A549 (cell line): ENCODE measurements around the gene CHRM5. TPM values are rescaled to one million over a fixed set of nuclear protein-coding genes. Genes with fewer than 3 reads are reported as not detected.

Experiments
- ATAC-seq, 2 experiments: fragments of 200-7000 bp in 1 of 2; fragments of >200 bp in 1 of 2; cut with Nextera tagmentation in 1 of 2; cut with Tn5 transposase in 1 of 2; 3 replicates each; pipeline versions ENCODE4 v1.8.0 to v1.9.1; 2018 to 2020; ENCODE audit warnings: mild to moderate bottlenecking in 1 of 2, moderate library complexity in 1 of 2
- CTCF ChIA-PET: fragments of 300-600 bp; sonication (Branson Sonifier 250); formaldehyde crosslinking; extraction: SDS; loops from one replicate; lab custom pipeline; 2021; ENCODE audit warnings: antibody characterized with exemption, inconsistent platforms; lab: Yijun Ruan, JAX
- POLR2A ChIA-PET: fragments of 350-600 bp; formaldehyde crosslinking; extraction: SDS; loops from one replicate; lab custom pipeline; 2021; ENCODE audit warnings: antibody characterized with exemption, inconsistent platforms; lab: Yijun Ruan, JAX
- DNase-seq, 2 experiments: peaks; one replicate each; pipeline versions ENCODE4 v3.0.0 to v3.0.0-alpha.2; 2011 to 2016; ENCODE audit warnings: low read depth in 1 of 2, low spot score in 1 of 2
- FAIRE-seq: peaks from 2 replicates; lab custom pipeline; 2011; peaks lifted over from hg19 to GRCh38; lab: Jason Lieb, UNC
- H3K27ac ChIP-seq, 2 experiments: fragments of >200 bp; sonication (Bioruptor Twin); formaldehyde crosslinking; 3 replicates each; pipeline ENCODE4 v1.5.1; 2016 to 2017
- H3K4me1 ChIP-seq: fragments of >200 bp; sonication (Bioruptor Twin); formaldehyde crosslinking; 3 replicates; pipeline ENCODE4 v1.6.1; 2016
- H3K4me2 ChIP-seq: fragments of >200 bp; sonication (Bioruptor Twin); formaldehyde crosslinking; 3 replicates; pipeline ENCODE4 v1.6.1; 2016
- H3K4me3 ChIP-seq: fragments of >200 bp; sonication (Bioruptor Twin); formaldehyde crosslinking; 3 replicates; pipeline ENCODE4 v1.5.1; 2016
- H3K9me3 ChIP-seq: fragments of >200 bp; sonication (Bioruptor Twin); formaldehyde crosslinking; 3 replicates; pipeline ENCODE4 v1.6.1; 2016
- CHD4 ChIP-seq: fragments of 200-600 bp; sonication (generic); IDR thresholded peaks from 2 replicates; pipeline ENCODE4 v1.6.1; 2016; ENCODE audit warnings: antibody characterized with exemption, mild to moderate bottlenecking, borderline replicate concordance
- EHF ChIP-seq: fragments of 250-450 bp; sonication (Bioruptor Pico); IDR thresholded peaks from 2 replicates; pipeline ENCODE4 v1.5.0; 2020; ENCODE audit warnings: mild to moderate bottlenecking
- EHMT2 ChIP-seq: fragments of 200-600 bp; sonication (generic); IDR thresholded peaks from 2 replicates; pipeline ENCODE4 v1.6.1; 2016; ENCODE audit warnings: antibody characterized with exemption, low read depth, mild to moderate bottlenecking, moderate library complexity
- FOSB ChIP-seq: fragments of 250-450 bp; sonication (Bioruptor Pico); IDR thresholded peaks from 2 replicates; pipeline ENCODE4 v1.5.0; 2020; ENCODE audit warnings: mild to moderate bottlenecking, moderate library complexity
- FOXS1 ChIP-seq: fragments of 250-450 bp; sonication (Bioruptor Pico); IDR thresholded peaks from 2 replicates; pipeline ENCODE4 v1.5.0; 2020; ENCODE audit warnings: mild to moderate bottlenecking, moderate library complexity
- HDAC2 ChIP-seq: fragments of 200-600 bp; sonication (generic); IDR thresholded peaks from 2 replicates; pipeline ENCODE4 v1.6.1; 2016
- HEYL ChIP-seq: fragments of 250-450 bp; sonication (Bioruptor Pico); IDR thresholded peaks from 2 replicates; pipeline ENCODE4 v1.8.0; 2021; ENCODE audit warnings: mild to moderate bottlenecking, moderate library complexity
- MAFK ChIP-seq: fragments of 450-650 bp; IDR thresholded peaks from 2 replicates; pipeline ENCODE4 v1.6.1; 2014; ENCODE audit not compliant: partially characterized antibody
- RAD21 ChIP-seq, 2 experiments: fragments of >200 bp in 1 of 2; sonication (Bioruptor Twin) in 1 of 2; formaldehyde crosslinking in 1 of 2; IDR thresholded peaks in 1 of 2; conservative IDR thresholded peaks in 1 of 2; 2 replicates in 1 of 2; 3 replicates in 1 of 2; pipeline ENCODE4 v1.6.1; 2012 to 2018; ENCODE audit warnings: inconsistent platforms in 1 of 2
- RARB ChIP-seq: fragments of 250-450 bp; sonication (Bioruptor Pico); IDR thresholded peaks from 2 replicates; pipeline ENCODE4 v1.8.0; 2021; ENCODE audit warnings: mild to moderate bottlenecking, moderate library complexity
- RCOR1 ChIP-seq: fragments of 150-350 bp; IDR thresholded peaks from 2 replicates; pipeline ENCODE4 v1.6.1; 2014; ENCODE audit warnings: antibody characterized with exemption, low read length, low read depth
- SMC3 ChIP-seq: fragments of >200 bp; sonication (Bioruptor Twin); formaldehyde crosslinking; IDR thresholded peaks from 3 replicates; pipeline ENCODE4 v1.6.1; 2018; ENCODE audit warnings: inconsistent platforms
- SREBF2 ChIP-seq: fragments of 450-650 bp; IDR thresholded peaks from 2 replicates; pipeline ENCODE4 v1.6.1; 2014; ENCODE audit warnings: mild to moderate bottlenecking, moderate library complexity
- ZNF302 ChIP-seq: fragments of 250-450 bp; sonication (Bioruptor Pico); IDR thresholded peaks from 2 replicates; pipeline ENCODE4 v1.9.0; 2021; ENCODE audit warnings: inconsistent platforms, mild to moderate bottlenecking, moderate library complexity
- ZSCAN20 ChIP-seq: fragments of 250-450 bp; sonication (Bioruptor Pico); IDR thresholded peaks from 2 replicates; pipeline ENCODE4 v1.8.0; 2022; ENCODE audit warnings: mild to moderate bottlenecking, moderate library complexity
- WGBS: methylation state at CpG from one replicate; pipeline ENCODE4 v1.1.6; 2017; ENCODE audit errors: missing lambda C conversion rate; 5-methylcytosine and 5-hydroxymethylcytosine counted together
- polyA plus RNA-seq, 4 experiments: library from polyadenylated mRNA; depleted of rRNA in 3 of 4; stranded (reverse); fragments of >200 nt; fragmentation: RNase III in 1 of 4; extraction: RNeasy Plus Mini Kit Qiagen cat#74134 plus additional on column Dnase treatment in 1 of 4; gene quantifications; 2 replicates in 3 of 4; 3 replicates in 1 of 4; pipeline ENCODE4 v1.2.3, GENCODE V29; 2011 to 2017
- TF ChIP-seq, protein P1 (sequence below): fragments of 200-600 bp; sonication (generic); IDR thresholded peaks from 2 replicates; pipeline ENCODE4 v1.6.1; 2016; ENCODE audit warnings: antibody characterized with exemption, mild to moderate bottlenecking, moderate library complexity
- TF ChIP-seq, protein P2 (sequence below): fragments of >200 bp; sonication (Bioruptor Twin); formaldehyde crosslinking; IDR thresholded peaks from 3 replicates; pipeline ENCODE4 v1.6.1; 2016
- TF ChIP-seq, protein P3 (sequence below): fragments of >200 bp; sonication (Bioruptor Twin); formaldehyde crosslinking; IDR thresholded peaks from 2 replicates; pipeline ENCODE4 v1.6.1; 2016
- TF ChIP-seq, protein P4 (sequence below): fragments of >200 bp; sonication (Bioruptor Twin); formaldehyde crosslinking; IDR thresholded peaks from 3 replicates; pipeline ENCODE4 v1.5.1; 2016
- TF ChIP-seq, protein P5 (sequence below): IDR thresholded peaks from 2 replicates; pipeline ENCODE4 v1.6.1; 2012; ENCODE audit warnings: low read depth, borderline replicate concordance

Gene CHRM5
- polyA plus RNA-seq, 2 of the 4 experiments (the other 2 are of a cell fraction) = not detected

DNA sequence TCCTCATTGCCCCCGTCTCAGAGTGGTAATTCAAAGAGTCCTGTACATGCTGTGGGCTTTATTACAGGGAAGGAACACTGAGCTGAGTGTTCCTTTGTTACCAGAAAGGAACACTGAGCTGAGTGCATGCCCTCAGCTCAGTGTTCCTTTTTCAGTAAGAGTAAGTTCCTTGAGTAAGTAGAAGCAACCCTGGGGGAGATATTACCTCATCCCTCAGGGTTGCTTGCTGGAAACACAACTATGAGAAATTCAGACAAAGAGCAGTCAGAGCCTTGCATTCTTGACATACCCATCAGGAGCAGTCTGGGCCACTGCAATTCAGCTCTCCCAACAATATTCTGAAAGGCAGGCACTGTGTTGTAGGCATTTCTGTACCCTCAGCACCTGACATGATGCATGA, 17.0 kb downstream of the CHRM5 start:
- FAIRE-seq = no peak
- H3K4me2 ChIP-seq = no peak overlapping the region
- no peaks in the 10 kb centered on the region for H3K9me3 ChIP-seq
- no peaks in the 10 kb centered on the region for H3K4me1 ChIP-seq
- peak; percentile 47 to 53; a peak in 4 of 6 replicates for ATAC-seq
- POLR2A ChIA-PET = no interaction called here
- 44% methylated on average over 1 of the region's 1 CpG for WGBS
- no peak for TF ChIP-seq HDAC2
- no peak for TF ChIP-seq SMC3
- TF ChIP-seq, protein P1, sequence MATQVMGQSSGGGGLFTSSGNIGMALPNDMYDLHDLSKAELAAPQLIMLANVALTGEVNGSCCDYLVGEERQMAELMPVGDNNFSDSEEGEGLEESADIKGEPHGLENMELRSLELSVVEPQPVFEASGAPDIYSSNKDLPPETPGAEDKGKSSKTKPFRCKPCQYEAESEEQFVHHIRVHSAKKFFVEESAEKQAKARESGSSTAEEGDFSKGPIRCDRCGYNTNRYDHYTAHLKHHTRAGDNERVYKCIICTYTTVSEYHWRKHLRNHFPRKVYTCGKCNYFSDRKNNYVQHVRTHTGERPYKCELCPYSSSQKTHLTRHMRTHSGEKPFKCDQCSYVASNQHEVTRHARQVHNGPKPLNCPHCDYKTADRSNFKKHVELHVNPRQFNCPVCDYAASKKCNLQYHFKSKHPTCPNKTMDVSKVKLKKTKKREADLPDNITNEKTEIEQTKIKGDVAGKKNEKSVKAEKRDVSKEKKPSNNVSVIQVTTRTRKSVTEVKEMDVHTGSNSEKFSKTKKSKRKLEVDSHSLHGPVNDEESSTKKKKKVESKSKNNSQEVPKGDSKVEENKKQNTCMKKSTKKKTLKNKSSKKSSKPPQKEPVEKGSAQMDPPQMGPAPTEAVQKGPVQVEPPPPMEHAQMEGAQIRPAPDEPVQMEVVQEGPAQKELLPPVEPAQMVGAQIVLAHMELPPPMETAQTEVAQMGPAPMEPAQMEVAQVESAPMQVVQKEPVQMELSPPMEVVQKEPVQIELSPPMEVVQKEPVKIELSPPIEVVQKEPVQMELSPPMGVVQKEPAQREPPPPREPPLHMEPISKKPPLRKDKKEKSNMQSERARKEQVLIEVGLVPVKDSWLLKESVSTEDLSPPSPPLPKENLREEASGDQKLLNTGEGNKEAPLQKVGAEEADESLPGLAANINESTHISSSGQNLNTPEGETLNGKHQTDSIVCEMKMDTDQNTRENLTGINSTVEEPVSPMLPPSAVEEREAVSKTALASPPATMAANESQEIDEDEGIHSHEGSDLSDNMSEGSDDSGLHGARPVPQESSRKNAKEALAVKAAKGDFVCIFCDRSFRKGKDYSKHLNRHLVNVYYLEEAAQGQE = no peak
- TF ChIP-seq RAD21 (conservative IDR thresholded peaks at IDR 0.05 in 1 of 2, IDR thresholded peaks at IDR 0.05 in 1 of 2) = no peak
- TF ChIP-seq, protein P2, sequence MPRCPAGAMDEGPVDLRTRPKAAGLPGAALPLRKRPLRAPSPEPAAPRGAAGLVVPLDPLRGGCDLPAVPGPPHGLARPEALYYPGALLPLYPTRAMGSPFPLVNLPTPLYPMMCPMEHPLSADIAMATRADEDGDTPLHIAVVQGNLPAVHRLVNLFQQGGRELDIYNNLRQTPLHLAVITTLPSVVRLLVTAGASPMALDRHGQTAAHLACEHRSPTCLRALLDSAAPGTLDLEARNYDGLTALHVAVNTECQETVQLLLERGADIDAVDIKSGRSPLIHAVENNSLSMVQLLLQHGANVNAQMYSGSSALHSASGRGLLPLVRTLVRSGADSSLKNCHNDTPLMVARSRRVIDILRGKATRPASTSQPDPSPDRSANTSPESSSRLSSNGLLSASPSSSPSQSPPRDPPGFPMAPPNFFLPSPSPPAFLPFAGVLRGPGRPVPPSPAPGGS = no peak
- no peak for TF ChIP-seq FOXS1
- no peak for TF ChIP-seq ZSCAN20 (CRISPR knock-in tag)
- TF ChIP-seq EHMT2 = no peak
- TF ChIP-seq, protein P3, sequence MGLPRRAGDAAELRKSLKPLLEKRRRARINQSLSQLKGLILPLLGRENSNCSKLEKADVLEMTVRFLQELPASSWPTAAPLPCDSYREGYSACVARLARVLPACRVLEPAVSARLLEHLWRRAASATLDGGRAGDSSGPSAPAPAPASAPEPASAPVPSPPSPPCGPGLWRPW = no peak
- no peak for TF ChIP-seq ZNF302 (CRISPR knock-in tag)
- TF ChIP-seq CHD4 = no peak
- TF ChIP-seq, protein P4, sequence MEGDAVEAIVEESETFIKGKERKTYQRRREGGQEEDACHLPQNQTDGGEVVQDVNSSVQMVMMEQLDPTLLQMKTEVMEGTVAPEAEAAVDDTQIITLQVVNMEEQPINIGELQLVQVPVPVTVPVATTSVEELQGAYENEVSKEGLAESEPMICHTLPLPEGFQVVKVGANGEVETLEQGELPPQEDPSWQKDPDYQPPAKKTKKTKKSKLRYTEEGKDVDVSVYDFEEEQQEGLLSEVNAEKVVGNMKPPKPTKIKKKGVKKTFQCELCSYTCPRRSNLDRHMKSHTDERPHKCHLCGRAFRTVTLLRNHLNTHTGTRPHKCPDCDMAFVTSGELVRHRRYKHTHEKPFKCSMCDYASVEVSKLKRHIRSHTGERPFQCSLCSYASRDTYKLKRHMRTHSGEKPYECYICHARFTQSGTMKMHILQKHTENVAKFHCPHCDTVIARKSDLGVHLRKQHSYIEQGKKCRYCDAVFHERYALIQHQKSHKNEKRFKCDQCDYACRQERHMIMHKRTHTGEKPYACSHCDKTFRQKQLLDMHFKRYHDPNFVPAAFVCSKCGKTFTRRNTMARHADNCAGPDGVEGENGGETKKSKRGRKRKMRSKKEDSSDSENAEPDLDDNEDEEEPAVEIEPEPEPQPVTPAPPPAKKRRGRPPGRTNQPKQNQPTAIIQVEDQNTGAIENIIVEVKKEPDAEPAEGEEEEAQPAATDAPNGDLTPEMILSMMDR = no peak
- TF ChIP-seq RARB = no peak
- TF ChIP-seq SREBF2 = no peak
- TF ChIP-seq HEYL = no peak
- TF ChIP-seq MAFK = no peak
- no peak for TF ChIP-seq FOSB
- TF ChIP-seq EHF (CRISPR knock-in tag) = no peak
- TF ChIP-seq, protein P5, sequence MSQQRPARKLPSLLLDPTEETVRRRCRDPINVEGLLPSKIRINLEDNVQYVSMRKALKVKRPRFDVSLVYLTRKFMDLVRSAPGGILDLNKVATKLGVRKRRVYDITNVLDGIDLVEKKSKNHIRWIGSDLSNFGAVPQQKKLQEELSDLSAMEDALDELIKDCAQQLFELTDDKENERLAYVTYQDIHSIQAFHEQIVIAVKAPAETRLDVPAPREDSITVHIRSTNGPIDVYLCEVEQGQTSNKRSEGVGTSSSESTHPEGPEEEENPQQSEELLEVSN = no peak
- no peak overlapping the region; a peak in 1 of 6 replicates for H3K27ac ChIP-seq
- CTCF ChIA-PET = interaction anchor here (0.6 to 2.0 kb wide), 8 partner anchors 8 to 255 kb away, joined by 3 to 5 read pairs (median 4); no protein-coding TSS in a partner anchor
- DNase-seq = peak in 1 of 2 experiments; percentile 21
- H3K4me3 ChIP-seq = no peak overlapping the region

DNA sequence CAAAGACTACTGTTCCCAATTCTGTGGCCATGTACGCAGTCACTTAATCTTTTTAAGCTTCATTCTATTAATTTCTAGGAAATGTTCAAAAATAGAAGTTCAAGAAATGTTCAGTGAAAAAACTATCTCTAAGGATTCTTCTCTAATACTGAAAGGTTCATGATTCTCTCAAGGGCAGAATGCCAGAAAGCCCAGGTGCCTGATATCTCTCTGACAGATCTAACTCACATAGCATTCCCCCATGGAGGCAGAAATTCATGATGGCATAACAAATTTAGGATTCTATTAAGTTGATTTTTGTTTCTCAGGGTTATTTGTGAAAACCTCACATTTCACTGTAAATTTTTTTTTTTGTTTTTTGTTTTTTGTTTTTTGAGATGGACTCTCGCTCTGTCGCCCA, 17.5 kb downstream of the CHRM5 start:
- CTCF ChIA-PET = interaction anchor here (0.8 to 2.0 kb wide), 5 partner anchors 8 to 19 kb away, joined by 3 to 4 read pairs (median 4); no protein-coding TSS in a partner anchor

More for the DNA sequence above, 17.5 kb downstream of the CHRM5 start:
- ATAC-seq = no peak
- H3K4me2 ChIP-seq = no peak overlapping the region
- TF ChIP-seq, protein P1 = no peak
- no peak for TF ChIP-seq RCOR1
- TF ChIP-seq, all 56 proteins: peak for 0
- no peak for DNase-seq
- WGBS = 67% methylated on average over 3 of the region's 3 CpGs
- no peak overlapping the region; a peak in 1 of 6 replicates for H3K27ac ChIP-seq
- H3K9me3 ChIP-seq = no peaks in the 10 kb centered on the region
- POLR2A ChIA-PET = no interaction called here
- H3K4me3 ChIP-seq = no peak overlapping the region
- FAIRE-seq = no peak
- H3K4me1 ChIP-seq = no peaks in the 10 kb centered on the region
